H1 (cell line): ENCODE data around the gene SERPINA6. TPM values are rescaled to one million over a fixed set of nuclear protein-coding genes. Genes with fewer than 3 reads are reported as not detected.

Source experiments
- ASH2L ChIP-seq: fragments of 200-600, 300-600 bp; sonication (generic); IDR thresholded peaks from one replicate; pipeline ENCODE4 v1.7.1; 2017; ENCODE audit warnings: low read length
- ATF3 ChIP-seq: IDR thresholded peaks from 2 replicates; pipeline ENCODE4 v1.6.1; 2011; ENCODE audit warnings: low read depth, mild to moderate bottlenecking, low read length; ENCODE audit not compliant: insufficient read depth
- CHD2 ChIP-seq: IDR thresholded peaks from 2 replicates; pipeline ENCODE4 v1.6.1; 2012; ENCODE audit warnings: low read length, improper control_type of control experiment
- CHD7 ChIP-seq: fragments of 300-600 bp; sonication (generic); IDR thresholded peaks from 2 replicates; pipeline ENCODE4 v1.7.1; 2012; ENCODE audit warnings: low read length, moderate library complexity, mild to moderate bottlenecking, inconsistent platforms; ENCODE audit not compliant: insufficient replicate concordance
- GABPA ChIP-seq: IDR thresholded peaks from 2 replicates; pipeline ENCODE4 v1.6.1; 2011; ENCODE audit warnings: mild to moderate bottlenecking, low read length, moderate library complexity, borderline replicate concordance; ENCODE audit not compliant: insufficient read depth
- HDAC2 ChIP-seq, 2 experiments: fragments of 300-600 bp in 1 of 2; sonication (generic) in 1 of 2; IDR thresholded peaks; 2 replicates each; pipeline ENCODE4 v1.6.1; 2011 to 2012; ENCODE audit warnings: low read depth in 2 of 2, low read length in 2 of 2, mild to moderate bottlenecking in 2 of 2, moderate library complexity in 2 of 2, borderline replicate concordance in 1 of 2, inconsistent platforms in 1 of 2
- HDAC6 ChIP-seq: IDR thresholded peaks from one replicate; pipeline ENCODE4 v1.7.1; 2012; ENCODE audit warnings: low read depth, mild to moderate bottlenecking, inconsistent platforms, low read length, moderate library complexity
- PHF8 ChIP-seq: fragments of 200-600 bp; sonication (generic); conservative IDR thresholded peaks from 2 replicates; pipeline ENCODE4 v1.7.1; 2012; ENCODE audit warnings: low read depth, mild to moderate bottlenecking, inconsistent platforms, low read length, moderate library complexity
- SP1 ChIP-seq: IDR thresholded peaks from 2 replicates; pipeline ENCODE4 v1.6.1; 2011; ENCODE audit warnings: low read depth, low read length
- polyA plus RNA-seq, 7 experiments: library from polyadenylated mRNA; depleted of rRNA in 3 of 7; stranded (reverse) in 5 of 7; unstranded in 2 of 7; fragments of >200 nt in 5 of 7; fragments of 200-250 nt in 2 of 7; gene quantifications; 1 replicate in 5 of 7; 2 replicates in 1 of 7; 4 replicates in 1 of 7; pipeline versions ENCODE4 v1.2.1 to v1.2.3, GENCODE V29; 2011 to 2013; ENCODE audit warnings: missing spikeins in 2 of 7, mixed read lengths in 2 of 7
- total RNA-seq: library from RNA; stranded (reverse); fragmentation: NEBNext Ultra II Directional; extraction: Animal tissue kit (Norgen Biotek cat#: 25700); gene quantifications from 2 replicates; pipeline ENCODE4 v1.2.1, GENCODE V29; 2021

SERPINA6 gene
- total and polyA plus RNA-seq, 2 of the 8 experiments (the other 6 are each of a cell fraction or from before 2014, with no cell fraction given), result not detected

GRCh38 chr14:94337274-94337673 is 14.1 kb upstream of the SERPINA6 start (continued):
- TF ChIP-seq CHD7 (no peak), GABPA (no peak), CHD2 (no peak), HDAC2 (IDR thresholded peaks at IDR 0.05; ENCODE audit: borderline replicate concordance in 1 of 2, low read depth in 2 of 2, low read length in 2 of 2) (no peak), SP1 (no peak), PHF8 (no peak), ASH2L (no peak), HDAC6 (no peak), ATF3 (no peak)
